Head of caudate nucleus (tissue), 42 donors: ENCODE results near the gene CHRD.
"Not testable (repeated sequence)": the region's sequence is repeated elsewhere in the genome, so short reads cannot be mapped to it uniquely, and the experiment has no call there.

Experiments
- DNase-seq, 42 donors: peaks; one replicate each; pipeline versions ENCODE4 v3.0.0 to v3.0.0-alpha.2; 2020 to 2021; ENCODE audit warnings: mixed read lengths in 7 of 42
- intact Hi-C: fragments of 100-400 bp; cut with DNase I; formaldehyde crosslinking; loops from one replicate; pipeline ENCODE4 v1.15.0; 2022

CHRD gene

GRCh38 chr3:184395320-184395660, 15.4 kb downstream of the CHRD start:
- no peak for DNase-seq
- intact Hi-C loops, result no loop called here

GRCh38 chr3:184399410-184399809, 19.6 kb downstream of the CHRD start:
- intact Hi-C loops, result no loop called here
- DNase-seq, result peak in 5 of 42 donors; percentile 3 to 32 (median 26)

GRCh38 chr3:184405075-184406030, 25.5 kb downstream of the CHRD start:
- DNase-seq, result peak in 35 of 42 donors; percentile 18 to 87 (median 59)
- intact Hi-C loops, result no loop called here

- DNase-seq, result peak in 1 of 42 donors; percentile 16
- intact Hi-C loops, result no loop called here
Observed at GRCh38 chr3:184409331-184409926, 29.6 kb downstream of the CHRD start.

GRCh38 chr3:184409946-184410500, 30.2 kb downstream of the CHRD start:
- intact Hi-C loops, result loop anchor here (10.0 kb wide), 1 partner anchor 105 kb away; no protein-coding TSS in a partner anchor
- peak in 1 of 42 donors; percentile 16 for DNase-seq

GRCh38 chr3:184414418-184415202, 34.8 kb downstream of the CHRD start:
- DNase-seq, result no peak
- intact Hi-C loops, result loop anchor here (10.0 kb wide), 1 partner anchor 100 kb away; no protein-coding TSS in a partner anchor

- no peak for DNase-seq
- intact Hi-C loops, result loop anchor here (10.0 kb wide), 1 partner anchor 100 kb away; no protein-coding TSS in a partner anchor
Observed at GRCh38 chr3:184415203-184415490, 35.3 kb downstream of the CHRD start.

- intact Hi-C loops, result loop anchor here (10.0 kb wide), 1 partner anchor 97 kb away; no protein-coding TSS in a partner anchor
- peak; percentile 35 to 87 (median 70) for DNase-seq
Observed at GRCh38 chr3:184417619-184418327, 37.9 kb downstream of the CHRD start.

- intact Hi-C loops, result loop anchor here (10.0 kb wide), 1 partner anchor 96 kb away; no protein-coding TSS in a partner anchor
- DNase-seq, result no peak
Observed at GRCh38 chr3:184419171-184419570, 39.3 kb downstream of the CHRD start.

GRCh38 chr3:184423561-184423960, 43.7 kb downstream of the CHRD start:
- no peak for DNase-seq
- intact Hi-C loops, result no loop called here

- intact Hi-C loops, result no loop called here
- no peak for DNase-seq
Observed at GRCh38 chr3:184426691-184427141, 46.9 kb downstream of the CHRD start.

GRCh38 chr3:184428561-184429175, 48.8 kb downstream of the CHRD start:
- peak in 8 of 42 donors; percentile 13 to 56 (median 27) for DNase-seq
- intact Hi-C loops, result no loop called here

- no peak for DNase-seq
Observed at GRCh38 chr3:184429786-184430185, 49.9 kb downstream of the CHRD start.

GRCh38 chr3:184430940-184431339, 51.1 kb downstream of the CHRD start:
- intact Hi-C loops, result no loop called here
- DNase-seq, result no peak

More at GRCh38 chr3:184429786-184430185, 49.9 kb downstream of the CHRD start:
- intact Hi-C loops, result no loop called here

GRCh38 chr3:184433178-184433577, 53.3 kb downstream of the CHRD start:
- DNase-seq, intact Hi-C loops: not testable (repeated sequence)

- intact Hi-C loops, result no loop called here
- DNase-seq, result no peak
Observed at GRCh38 chr3:184439096-184439495, 59.2 kb downstream of the CHRD start.
